GM19467 (cell line): Measurements from ENCODE around the gene TSPY9.
"Not testable (repeated sequence)": the region's sequence is repeated elsewhere in the genome, so short reads cannot be mapped to it uniquely, and the experiment has no call there.

Experiments
- ATAC-seq: cut with Tn5 transposase; IDR thresholded peaks from one replicate; pipeline ENCODE4 v1.9.1; 2021; ENCODE audit warnings: mild to moderate bottlenecking, moderate library complexity; ENCODE audit not compliant: unreplicated experiment

TSPY9 gene

DNA sequence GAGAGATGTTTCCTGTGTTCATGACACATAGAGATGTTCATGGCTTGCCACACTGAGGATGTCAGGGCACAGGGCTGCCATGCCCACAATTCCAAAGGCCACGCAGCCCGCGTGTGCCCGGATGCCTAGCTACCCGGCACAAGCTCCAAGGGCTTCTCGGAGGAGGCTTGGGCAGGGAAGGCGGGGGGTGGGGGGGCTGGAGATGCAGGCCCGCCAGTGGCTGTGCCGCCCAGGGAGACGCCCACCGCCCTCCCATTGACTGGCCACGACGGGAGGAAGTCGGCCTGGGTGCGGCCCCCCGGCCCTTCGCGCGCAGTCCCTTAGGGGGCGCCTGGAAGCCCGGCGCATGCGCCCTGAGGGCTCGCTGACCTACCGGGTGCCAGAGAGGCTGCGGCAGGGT is at the start of gene TSPY9:
TSS of gene TSPY9 (plus strand) at position 301 of the 400 bp plus-strand sequence. CDS start at position 347, 46 bp downstream.
- not testable (repeated sequence) for ATAC-seq

DNA sequence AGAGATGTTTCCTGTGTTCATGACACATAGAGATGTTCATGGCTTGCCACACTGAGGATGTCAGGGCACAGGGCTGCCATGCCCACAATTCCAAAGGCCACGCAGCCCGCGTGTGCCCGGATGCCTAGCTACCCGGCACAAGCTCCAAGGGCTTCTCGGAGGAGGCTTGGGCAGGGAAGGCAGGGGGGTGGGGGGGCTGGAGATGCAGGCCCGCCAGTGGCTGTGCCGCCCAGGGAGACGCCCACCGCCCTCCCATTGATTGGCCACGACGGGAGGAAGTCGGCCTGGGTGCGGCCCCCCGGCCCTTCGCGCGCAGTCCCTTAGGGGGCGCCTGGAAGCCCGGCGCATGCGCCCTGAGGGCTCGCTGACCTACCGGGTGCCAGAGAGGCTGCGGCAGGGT is 20.4 kb upstream of the TSPY9 start, which contains the start of gene TSPY1:
TSS of gene TSPY1 (plus strand) at position 301 of the 400 bp plus-strand sequence. CDS start at position 347, 46 bp downstream.
- not testable (repeated sequence) for ATAC-seq

- ATAC-seq: not testable (repeated sequence)
Observed at GRCh38 chrY:9504396-9504795, 17.3 kb downstream of the TSPY9 start.

DNA sequence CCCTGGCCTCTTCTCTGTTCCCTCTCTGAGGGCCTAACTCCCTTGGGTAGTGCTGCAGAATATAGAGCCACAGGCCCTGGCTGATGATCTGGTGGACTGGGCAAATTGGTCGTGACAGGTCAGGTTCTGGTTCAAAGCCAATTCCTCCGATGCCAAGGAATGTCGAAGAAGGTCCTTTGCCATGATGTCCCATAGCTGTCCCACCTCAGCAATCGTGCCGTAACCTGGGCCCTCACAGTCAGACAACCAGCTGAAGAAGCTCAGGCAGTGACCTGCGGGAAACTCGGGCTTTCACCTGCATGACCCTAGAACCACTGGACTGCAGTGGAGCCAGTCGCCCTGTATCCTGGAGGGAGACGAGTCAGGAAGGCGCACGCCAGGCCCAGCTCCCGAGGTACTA is 29.2 kb downstream of the TSPY9 start:
- not testable (repeated sequence) for ATAC-seq

GRCh38 chrY:9527580-9527979 is 40.5 kb downstream of the TSPY9 start, which contains the start of gene TSPY10:
TSPY10 (plus strand) TSS chrY:9527880; CDS start chrY:9527926, 46 bp downstream.
- not testable (repeated sequence) for ATAC-seq
